HUES48 (cell line): ENCODE measurements around the gene DDR2.
"Not testable (repeated sequence)": the region's sequence is repeated elsewhere in the genome, so short reads cannot be mapped to it uniquely, and the experiment has no call there.

ENCODE experiments used
- H3K27ac ChIP-seq: one replicate; pipeline ENCODE4 v1.7.0; 2013; ENCODE audit warnings: low read depth, low read length, inconsistent platforms
- H3K27me3 ChIP-seq: 2 replicates; pipeline ENCODE4 v1.6.1; 2013; ENCODE audit warnings: mild to moderate bottlenecking, low read length; ENCODE audit not compliant: control insufficient read depth, insufficient read depth
- H3K36me3 ChIP-seq: 2 replicates; pipeline ENCODE4 v1.6.1; 2013; ENCODE audit warnings: low read length; ENCODE audit not compliant: control insufficient read depth, insufficient read depth
- H3K4me1 ChIP-seq: 2 replicates; pipeline ENCODE4 v1.6.1; 2013; ENCODE audit warnings: mild to moderate bottlenecking, low read length; ENCODE audit not compliant: control insufficient read depth, insufficient read depth
- H3K4me3 ChIP-seq: 2 replicates; pipeline ENCODE4 v1.5.1; 2013; ENCODE audit warnings: mild to moderate bottlenecking, low read depth, low read length
- H3K9ac ChIP-seq: 2 replicates; pipeline ENCODE4 v1.6.1; 2013; ENCODE audit warnings: mild to moderate bottlenecking, low read depth, low read length, moderate library complexity
- H3K9me3 ChIP-seq: 2 replicates; pipeline ENCODE4 v1.6.1; 2013; ENCODE audit warnings: low read length; ENCODE audit not compliant: control insufficient read depth, insufficient read depth

DDR2 gene

DNA sequence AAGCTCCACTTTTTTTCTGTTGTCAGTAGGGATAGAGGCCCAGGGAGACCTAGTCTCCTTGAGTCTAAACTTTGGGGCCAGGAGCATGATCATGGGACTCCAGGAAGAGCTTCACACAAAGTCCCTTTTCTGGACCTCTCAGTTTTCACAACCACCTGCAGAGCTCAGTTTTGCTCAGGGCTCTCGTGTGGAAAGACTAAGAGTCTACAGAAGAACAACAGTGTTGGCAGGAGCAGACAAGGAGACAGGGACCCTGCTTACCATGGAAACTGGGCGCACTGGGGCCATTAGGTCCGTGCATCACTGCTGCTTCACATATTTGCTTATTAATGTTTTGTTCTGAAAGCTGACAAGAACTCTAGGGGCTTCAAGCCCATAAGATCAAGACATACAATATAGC is 94.3 kb downstream of the DDR2 start:
- no peaks in the 10 kb centered on the region for H3K27me3 ChIP-seq
- H3K27ac ChIP-seq: no peak overlapping the region
- H3K4me1 ChIP-seq: no peaks in the 10 kb centered on the region
- no peaks in the 10 kb centered on the region for H3K9me3 ChIP-seq
- no peak overlapping the region for H3K4me3 ChIP-seq
- H3K9ac ChIP-seq: no peak overlapping the region
- H3K36me3 ChIP-seq: no peaks in the 10 kb centered on the region

- H3K4me3 ChIP-seq, H3K9me3 ChIP-seq, H3K27ac ChIP-seq, H3K36me3 ChIP-seq, H3K9ac ChIP-seq, H3K27me3 ChIP-seq, H3K4me1 ChIP-seq: not testable (repeated sequence)
These were observed 95.2 kb downstream of the DDR2 start for GRCh38 chr1:162727493-162727892.

DNA sequence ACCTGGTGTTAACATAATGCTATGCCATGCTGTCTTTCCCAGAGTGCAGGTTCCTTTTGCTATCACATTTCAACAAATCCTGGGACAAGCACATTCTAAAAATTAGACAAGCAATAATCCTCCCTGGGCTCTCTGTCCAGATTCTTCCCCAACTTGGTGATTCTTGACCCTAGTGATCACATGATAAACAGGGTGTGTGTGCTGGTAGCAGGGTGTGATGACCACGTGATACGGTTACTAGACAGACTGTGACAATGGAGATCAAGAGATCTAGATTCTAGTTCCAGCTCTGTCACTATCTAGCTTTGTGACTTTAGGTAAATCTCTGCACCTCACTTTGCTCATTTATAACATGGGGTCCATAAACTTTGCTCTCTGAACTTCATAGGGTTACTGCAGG is 96.3 kb downstream of the DDR2 start:
- Histone ChIP-seq H3K4me3 (no peak overlapping the region), H3K27ac (no peak overlapping the region), H3K27me3 (no peaks in the 10 kb centered on the region), H3K9me3 (no peaks in the 10 kb centered on the region), H3K36me3 (no peaks in the 10 kb centered on the region), H3K9ac (no peak overlapping the region), H3K4me1 (no peaks in the 10 kb centered on the region)

- not testable (repeated sequence) for H3K36me3 ChIP-seq, H3K27ac ChIP-seq, H3K4me3 ChIP-seq, H3K9me3 ChIP-seq, H3K4me1 ChIP-seq, H3K9ac ChIP-seq, H3K27me3 ChIP-seq
These were observed 97.0 kb downstream of the DDR2 start for GRCh38 chr1:162729195-162729774.

DNA sequence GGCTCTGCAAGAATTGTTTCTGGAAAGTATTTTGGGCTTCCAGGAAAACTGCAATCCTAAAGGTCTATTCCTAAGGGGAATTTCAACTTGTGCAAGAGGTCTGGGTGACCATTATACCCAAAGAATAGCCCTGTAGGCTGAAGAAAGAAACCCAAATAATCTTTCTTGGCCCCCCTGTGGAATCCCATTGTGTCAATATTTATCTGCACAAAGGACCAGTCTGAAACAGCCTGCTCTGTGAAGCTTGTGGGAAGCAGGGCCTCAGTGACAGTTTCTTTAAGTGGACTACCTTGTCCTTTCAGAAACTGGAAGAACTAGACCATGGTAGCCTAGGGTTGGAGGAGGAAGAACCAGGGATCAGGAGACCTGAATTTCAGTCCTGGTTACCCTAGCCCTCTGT is 99.8 kb downstream of the DDR2 start:
- H3K9ac ChIP-seq: no peak overlapping the region

GRCh38 chr1:162732566-162733335 is 100.5 kb downstream of the DDR2 start:
- H3K4me3 ChIP-seq: no peak overlapping the region
- H3K27me3 ChIP-seq: no peaks in the 10 kb centered on the region
- no peak overlapping the region for H3K27ac ChIP-seq
- no peaks in the 10 kb centered on the region for H3K36me3 ChIP-seq
- H3K9ac ChIP-seq: no peak overlapping the region
- no peaks in the 10 kb centered on the region for H3K9me3 ChIP-seq
- H3K4me1 ChIP-seq: no peaks in the 10 kb centered on the region

More for the DNA sequence above, 99.8 kb downstream of the DDR2 start:
- Histone ChIP-seq H3K9me3 (no peaks in the 10 kb centered on the region), H3K27ac (no peak overlapping the region), H3K36me3 (no peaks in the 10 kb centered on the region), H3K4me1 (no peaks in the 10 kb centered on the region), H3K4me3 (no peak overlapping the region), H3K27me3 (no peaks in the 10 kb centered on the region)

DNA sequence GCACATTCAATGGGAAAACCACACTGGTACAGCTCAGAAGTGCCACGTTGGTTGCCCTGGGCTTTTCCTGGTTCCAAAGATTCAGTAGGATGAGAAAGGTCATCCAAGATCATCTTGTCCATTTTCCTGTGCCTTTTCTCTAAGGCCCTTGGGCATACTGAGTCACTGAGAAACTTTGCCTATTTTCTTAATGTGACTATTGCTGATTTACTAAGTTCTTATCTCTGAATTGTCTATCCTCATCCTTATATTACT is 101.0 kb downstream of the DDR2 start:
- H3K9ac ChIP-seq: no peak overlapping the region
- no peak overlapping the region for H3K4me3 ChIP-seq
- no peaks in the 10 kb centered on the region for H3K27me3 ChIP-seq
- H3K27ac ChIP-seq: no peak overlapping the region
- H3K36me3 ChIP-seq: no peaks in the 10 kb centered on the region
- no peaks in the 10 kb centered on the region for H3K4me1 ChIP-seq
- no peaks in the 10 kb centered on the region for H3K9me3 ChIP-seq

- Histone ChIP-seq H3K4me3 (no peak overlapping the region), H3K27me3 (no peaks in the 10 kb centered on the region), H3K27ac (no peak overlapping the region), H3K36me3 (no peaks in the 10 kb centered on the region), H3K9ac (no peak overlapping the region), H3K4me1 (no peaks in the 10 kb centered on the region), H3K9me3 (no peaks in the 10 kb centered on the region)
These were observed 101.8 kb downstream of the DDR2 start for GRCh38 chr1:162734047-162734446.

DNA sequence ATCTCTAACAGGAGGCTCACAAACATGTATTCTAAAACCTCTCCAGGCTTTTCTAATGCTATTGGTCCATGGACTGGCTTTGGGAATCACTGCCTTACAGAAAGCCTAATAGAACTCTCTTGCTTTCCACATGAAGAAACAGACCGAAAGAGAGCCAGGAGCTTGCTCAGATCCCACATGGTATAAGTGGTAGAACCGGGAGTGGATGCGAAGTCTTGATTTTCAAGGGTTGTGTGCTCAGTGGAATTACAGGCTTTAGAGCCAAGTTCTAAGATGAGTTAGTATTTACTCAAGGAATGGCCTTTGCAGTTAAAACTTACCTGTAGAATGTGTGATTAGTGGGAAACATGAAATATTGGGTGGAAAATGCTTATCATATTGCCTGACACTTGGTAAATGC is 103.9 kb downstream of the DDR2 start:
- H3K27ac ChIP-seq: no peak overlapping the region
- H3K36me3 ChIP-seq: no peaks in the 10 kb centered on the region
- no peak overlapping the region for H3K4me3 ChIP-seq

DNA sequence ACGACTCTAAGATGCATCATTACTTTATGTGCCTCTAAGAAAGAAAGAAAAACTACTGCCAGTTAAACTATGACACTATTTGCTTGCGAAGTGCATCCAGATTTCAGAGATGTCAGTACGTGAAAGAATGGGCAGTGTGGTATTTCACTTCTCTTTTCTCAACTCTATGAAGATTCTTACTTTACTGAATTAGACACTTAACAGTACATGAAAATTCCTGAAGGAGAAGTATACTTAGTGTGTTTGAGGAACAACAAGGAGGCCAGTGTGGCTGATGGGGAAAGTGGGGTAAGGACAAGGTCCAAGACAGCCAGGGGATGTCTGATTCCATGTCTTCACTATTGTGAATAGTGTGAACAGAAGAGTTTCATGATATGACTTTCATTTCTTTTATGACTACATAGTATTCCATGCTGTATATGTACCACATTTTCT is 104.4 kb downstream of the DDR2 start:
- H3K36me3 ChIP-seq: no peaks in the 10 kb centered on the region
- no peak overlapping the region for H3K9ac ChIP-seq
- H3K9me3 ChIP-seq: no peaks in the 10 kb centered on the region
- H3K4me1 ChIP-seq: no peaks in the 10 kb centered on the region
- H3K27me3 ChIP-seq: no peaks in the 10 kb centered on the region
- no peak overlapping the region for H3K27ac ChIP-seq
- no peak overlapping the region for H3K4me3 ChIP-seq

More for the DNA sequence above, 103.9 kb downstream of the DDR2 start:
- Histone ChIP-seq H3K4me1 (no peaks in the 10 kb centered on the region), H3K27me3 (no peaks in the 10 kb centered on the region), H3K9ac (no peak overlapping the region), H3K9me3 (no peaks in the 10 kb centered on the region)

GRCh38 chr1:162740755-162741154 is 108.5 kb downstream of the DDR2 start:
- Histone ChIP-seq H3K4me3 (no peak overlapping the region), H3K4me1 (no peaks in the 10 kb centered on the region), H3K9ac (no peak overlapping the region), H3K9me3 (peaks cover 2% of the 10 kb centered on the region; the same call in 1 of the 2 replicates), H3K27ac (no peak overlapping the region), H3K27me3 (no peaks in the 10 kb centered on the region), H3K36me3 (no peaks in the 10 kb centered on the region)
